CD8-positive, alpha-beta memory T cell (primary cell): ENCODE measurements around the gene CSNK1G2. TPM values are rescaled to one million over a fixed set of nuclear protein-coding genes. Genes with fewer than 3 reads are reported as not detected.

Source experiments
- CTCF ChIA-PET: fragments of 350-600 bp; sonication (Branson Sonifier 250); formaldehyde crosslinking; loops from one replicate; lab custom pipeline; 2021; ENCODE audit warnings: antibody characterized with exemption; lab: Charles Lee
- POLR2A ChIA-PET: fragments of 350-600 bp; sonication (Branson Sonifier 250); formaldehyde crosslinking; loops from one replicate; lab custom pipeline; 2021; ENCODE audit warnings: antibody characterized with exemption; lab: Charles Lee
- DNase-seq, 5 donors: peaks; one replicate each; pipeline versions ENCODE4 v3.0.0 to v3.0.0-alpha.2; 2020 to 2022; ENCODE audit warnings: mixed read lengths in 1 of 5
- H3K27ac ChIP-seq: one replicate; pipeline ENCODE4 v1.7.0; 2013; ENCODE audit warnings: low read depth, mild to moderate bottlenecking, low read length, moderate library complexity
- H3K27me3 ChIP-seq: 2 replicates; pipeline ENCODE4 v1.7.0; 2013; ENCODE audit warnings: low read length, mild to moderate bottlenecking; ENCODE audit not compliant: insufficient read depth, poor library complexity, severe bottlenecking
- H3K36me3 ChIP-seq: 2 replicates; pipeline ENCODE4 v1.7.0; 2013; ENCODE audit warnings: mild to moderate bottlenecking, low read length, moderate library complexity; ENCODE audit not compliant: insufficient read depth
- H3K4me1 ChIP-seq: 2 replicates; pipeline ENCODE4 v1.7.0; 2013; ENCODE audit warnings: mild to moderate bottlenecking, low read length, moderate library complexity; ENCODE audit not compliant: insufficient read depth
- H3K4me3 ChIP-seq: 2 replicates; pipeline ENCODE4 v1.7.0; 2013; ENCODE audit warnings: mild to moderate bottlenecking, low read length
- H3K9me3 ChIP-seq: 2 replicates; pipeline ENCODE4 v1.7.0; 2013; ENCODE audit warnings: mild to moderate bottlenecking, low read length
- H3K27ac Mint-ChIP-seq, 8 donors: one replicate each; pipeline ENCODE4 v1.8.0; 2020 to 2021; ENCODE audit warnings: mixed read lengths in 8 of 8, mild to moderate bottlenecking in 6 of 8, inconsistent platforms in 3 of 8, moderate library complexity in 3 of 8
- H3K27me3 Mint-ChIP-seq, 2 donors: one replicate each; pipeline ENCODE4 v1.8.0; 2020 to 2021; ENCODE audit warnings: mixed read lengths in 2 of 2, mild to moderate bottlenecking in 1 of 2, moderate library complexity in 1 of 2
- H3K36me3 Mint-ChIP-seq, 3 donors: one replicate each; pipeline ENCODE4 v1.8.0; 2020 to 2021; ENCODE audit warnings: mixed read lengths in 3 of 3, inconsistent platforms in 1 of 3, mild to moderate bottlenecking in 1 of 3
- H3K4me1 Mint-ChIP-seq, 3 donors: one replicate each; pipeline ENCODE4 v1.8.0; 2020 to 2021; ENCODE audit warnings: mixed read lengths in 3 of 3, inconsistent platforms in 1 of 3, mild to moderate bottlenecking in 1 of 3
- H3K4me3 Mint-ChIP-seq, 7 donors: one replicate each; pipeline ENCODE4 v1.8.0; 2020 to 2021; ENCODE audit warnings: mixed read lengths in 7 of 7, mild to moderate bottlenecking in 6 of 7, moderate library complexity in 4 of 7, inconsistent platforms in 2 of 7
- H3K9me3 Mint-ChIP-seq, 5 donors: one replicate each; pipeline ENCODE4 v1.8.0; 2020 to 2022; ENCODE audit warnings: mixed read lengths in 5 of 5, mild to moderate bottlenecking in 3 of 5, moderate library complexity in 2 of 5, inconsistent platforms in 1 of 5
- polyA plus RNA-seq: library from polyadenylated mRNA; unstranded; fragments of 300-500 nt; fragmentation: Illumina TruSeq; gene quantifications from one replicate; pipeline ENCODE4 v1.2.3, GENCODE V29; 2021
- total RNA-seq, 2 experiments: library from RNA; stranded (reverse); gene quantifications; one replicate each; pipeline ENCODE4 v1.2.3, GENCODE V29; 2021

The CSNK1G2 gene
- total and polyA plus RNA-seq, 3 experiments from 2014 or later, result 58.2 to 63.5 (median 62.1) TPM

DNA sequence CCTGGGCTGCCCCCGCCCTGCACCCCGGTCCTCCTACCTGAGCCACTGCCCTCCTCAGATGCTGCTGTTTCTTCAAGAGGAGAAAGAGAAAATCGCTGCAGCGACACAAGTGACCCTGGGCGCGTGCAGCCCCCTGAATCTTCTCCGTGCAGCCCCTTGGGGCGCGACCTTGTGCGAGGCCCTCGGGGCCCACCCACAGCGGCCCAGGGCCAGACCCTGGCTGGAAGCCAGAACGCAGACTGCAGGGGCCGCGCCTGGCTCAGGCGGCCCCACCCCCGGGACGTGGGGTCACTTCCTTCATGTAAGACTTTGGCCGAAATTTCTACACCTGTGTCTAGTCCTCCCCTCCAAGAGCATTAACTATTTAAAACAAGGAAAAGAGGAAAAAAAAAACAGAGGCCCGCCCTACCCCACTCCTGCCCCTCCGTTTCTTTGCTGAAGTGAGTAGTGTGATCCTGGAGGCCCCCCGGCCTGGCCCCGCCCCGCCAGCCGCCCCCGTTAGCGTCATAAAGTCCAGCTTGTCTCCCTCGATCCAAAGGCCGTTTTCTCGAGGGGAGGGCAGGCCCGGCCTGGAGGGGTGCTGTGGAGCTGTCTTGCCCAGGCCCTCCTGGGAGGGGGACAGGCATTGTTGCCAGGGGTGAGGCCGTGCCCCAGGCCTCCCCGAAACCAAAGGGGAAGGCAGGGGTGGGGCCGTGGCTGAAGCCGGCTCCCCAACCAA lies 39.3 kb downstream of the CSNK1G2 start:
- Histone ChIP-seq H3K27ac (no peak overlapping the region), H3K9me3 (no peaks in the 10 kb centered on the region), H3K4me1 (no peaks in the 10 kb centered on the region), H3K4me3 (no peak overlapping the region), H3K36me3 (peaks cover 6% of the 10 kb centered on the region), H3K27me3 (no peaks in the 10 kb centered on the region)
- H3K27ac Mint-ChIP-seq, result no peak overlapping the region
- peaks cover 0 to 2% (median under 1%) of the 10 kb centered on the region in 3 donors for H3K4me1 Mint-ChIP-seq
- H3K4me3 Mint-ChIP-seq, result no peak overlapping the region
- H3K9me3 Mint-ChIP-seq, result no peaks in the 10 kb centered on the region
- peaks cover 0 to 56% (median 3%) of the 10 kb centered on the region in 3 donors for H3K36me3 Mint-ChIP-seq
- POLR2A ChIA-PET, result no interaction called here
- DNase-seq, result no peak
- CTCF ChIA-PET, result no interaction called here
- H3K27me3 Mint-ChIP-seq, result no peaks in the 10 kb centered on the region

DNA sequence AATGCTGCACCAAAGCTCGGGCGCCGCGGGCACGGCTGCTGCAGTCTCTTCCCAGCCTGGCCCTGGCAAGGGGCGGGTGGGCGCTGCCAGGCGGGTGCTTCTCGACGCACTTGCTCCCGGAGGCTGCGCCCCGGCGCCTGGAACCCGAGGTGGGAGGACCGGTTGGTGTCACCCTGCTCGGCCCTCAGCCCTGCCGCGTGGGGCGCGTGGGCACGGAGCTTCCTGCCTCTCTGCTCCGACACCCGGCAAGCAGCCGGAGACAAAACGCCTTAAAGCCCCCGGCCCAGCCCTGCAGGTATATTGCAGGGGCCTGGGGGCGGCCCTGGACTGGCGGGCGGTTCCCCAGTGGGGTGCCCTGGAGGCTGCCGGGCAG lies 39.8 kb downstream of the CSNK1G2 start:
- H3K9me3 ChIP-seq, result no peaks in the 10 kb centered on the region
- H3K27me3 ChIP-seq, result no peaks in the 10 kb centered on the region
- peaks cover 0 to 56% (median 3%) of the 10 kb centered on the region in 3 donors for H3K36me3 Mint-ChIP-seq
- H3K4me1 Mint-ChIP-seq, result peaks cover 0 to 2% (median 0%) of the 10 kb centered on the region in 3 donors
- no peak for DNase-seq
- POLR2A ChIA-PET, result no interaction called here
- CTCF ChIA-PET, result no interaction called here
- no peak overlapping the region for H3K27ac ChIP-seq
- H3K4me1 ChIP-seq, result no peaks in the 10 kb centered on the region
- no peaks in the 10 kb centered on the region for H3K27me3 Mint-ChIP-seq
- H3K4me3 Mint-ChIP-seq, result no peak overlapping the region
- H3K4me3 ChIP-seq, result no peak overlapping the region
- peaks cover under 1% of the 10 kb centered on the region for H3K36me3 ChIP-seq
- no peak overlapping the region for H3K27ac Mint-ChIP-seq
- H3K9me3 Mint-ChIP-seq, result no peaks in the 10 kb centered on the region

DNA sequence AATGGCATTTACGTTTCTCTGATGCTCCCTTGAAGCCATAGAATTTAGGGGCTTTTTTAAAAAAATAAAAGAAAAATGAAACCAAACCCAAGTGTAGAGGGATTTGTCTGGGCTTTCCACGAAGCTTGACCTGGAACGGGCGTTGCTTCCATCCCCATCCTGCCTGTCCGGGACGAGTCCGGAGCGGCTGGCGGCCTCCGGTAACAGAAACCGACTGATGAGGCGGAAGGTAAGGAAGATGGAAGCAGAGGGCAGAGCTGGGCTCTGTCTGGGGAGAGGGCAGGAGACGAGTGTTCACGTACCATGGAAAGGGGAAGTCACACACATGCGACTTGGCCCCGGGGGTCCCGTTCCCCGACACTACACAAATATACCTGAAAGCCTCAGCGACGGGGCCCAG lies 40.3 kb downstream of the CSNK1G2 start:
- ChIA-PET CTCF (interaction anchor here (1.4 kb wide), 1 partner anchor 22 kb away, joined by 3 read pairs; no protein-coding TSS in a partner anchor), POLR2A (no interaction called here)
- Mint-ChIP-seq H3K4me1 (peaks cover 0 to 2% (median 0%) of the 10 kb centered on the region in 3 donors), H3K27ac (peak overlapping the region in 1 of 8 donors; percentile 23), H3K27me3 (no peaks in the 10 kb centered on the region), H3K4me3 (no peak overlapping the region), H3K36me3 (peaks cover 0 to 55% (median 3%) of the 10 kb centered on the region in 3 donors), H3K9me3 (no peaks in the 10 kb centered on the region)
- Histone ChIP-seq H3K36me3 (no peaks in the 10 kb centered on the region), H3K27me3 (no peaks in the 10 kb centered on the region), H3K9me3 (no peaks in the 10 kb centered on the region), H3K4me3 (no peak overlapping the region), H3K4me1 (no peaks in the 10 kb centered on the region), H3K27ac (no peak overlapping the region)
- DNase-seq, result no peak

DNA sequence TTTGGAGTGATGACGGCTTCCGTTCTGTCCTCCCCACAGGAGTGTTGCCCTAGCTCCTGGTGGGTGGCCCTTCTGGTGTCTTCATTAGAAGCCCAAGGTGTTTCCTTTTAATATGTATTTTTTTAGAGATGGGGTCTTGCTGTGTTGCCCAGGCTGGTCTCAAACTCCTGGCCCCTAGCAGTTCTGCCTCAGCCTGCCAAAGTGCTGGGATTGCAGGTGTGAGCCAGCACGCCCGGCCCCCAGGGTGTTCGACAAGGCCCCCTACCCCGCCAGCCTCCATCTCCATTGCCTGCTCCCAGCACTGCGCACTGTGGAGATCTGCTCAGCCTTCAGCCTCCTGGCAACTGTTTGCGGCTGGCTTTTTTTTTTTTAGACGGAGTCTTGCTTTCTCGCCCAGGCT lies 43.4 kb downstream of the CSNK1G2 start:
- Histone ChIP-seq H3K27me3 (no peaks in the 10 kb centered on the region), H3K27ac (no peak overlapping the region), H3K9me3 (no peaks in the 10 kb centered on the region), H3K4me3 (no peak overlapping the region), H3K4me1 (no peaks in the 10 kb centered on the region), H3K36me3 (peaks cover under 1% of the 10 kb centered on the region)
- Mint-ChIP-seq H3K4me3 (no peak overlapping the region), H3K36me3 (peaks cover 0 to 71% (median 3%) of the 10 kb centered on the region in 3 donors), H3K9me3 (no peaks in the 10 kb centered on the region), H3K4me1 (peaks cover 0 to 2% (median 0%) of the 10 kb centered on the region in 3 donors), H3K27ac (peak overlapping the region in 2 of 8 donors; percentile 32 to 84), H3K27me3 (no peaks in the 10 kb centered on the region)
- ChIA-PET CTCF (no interaction called here), POLR2A (no interaction called here)
- DNase-seq, result no peak

DNA sequence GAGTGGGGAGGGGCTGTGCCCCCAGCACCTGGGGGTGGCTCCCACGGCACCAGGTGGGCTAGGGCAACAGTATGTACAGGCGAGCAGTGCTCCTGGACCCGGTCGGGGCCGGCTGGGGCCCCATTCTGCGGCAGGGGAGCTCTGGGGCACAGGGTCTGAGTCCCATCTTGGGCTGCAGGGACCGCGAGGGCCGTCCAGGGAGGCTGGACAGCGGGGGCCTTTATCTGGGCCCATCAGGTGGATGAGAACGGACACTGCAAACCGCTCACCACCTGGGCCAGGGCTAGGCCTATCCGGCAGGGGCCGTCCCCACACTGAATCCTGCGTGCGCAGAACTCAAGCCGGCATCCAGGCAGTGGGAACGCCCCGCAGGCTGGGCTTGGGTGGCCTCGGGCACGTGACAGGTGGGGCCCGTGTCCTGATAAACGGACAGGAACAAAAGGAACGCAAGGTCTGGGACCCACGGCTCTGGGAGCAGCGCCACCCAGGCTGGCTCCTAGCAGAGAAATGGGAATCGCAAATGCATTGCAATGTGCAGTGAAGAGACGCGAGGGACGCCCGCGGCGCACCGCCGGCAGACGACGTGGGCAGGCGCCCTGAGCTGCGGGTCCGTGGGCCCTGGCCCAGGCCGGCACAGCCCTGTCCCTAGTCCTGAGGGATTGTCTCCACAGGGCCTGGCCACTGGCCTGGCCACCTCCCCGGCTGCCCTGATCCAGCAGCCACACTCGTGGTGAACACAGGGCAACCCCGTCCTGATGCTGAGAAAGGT lies 44.8 kb downstream of the CSNK1G2 start:
- Mint-ChIP-seq H3K27me3 (no peaks in the 10 kb centered on the region), H3K9me3 (no peaks in the 10 kb centered on the region), H3K4me1 (peaks cover 0 to 2% (median 0%) of the 10 kb centered on the region in 3 donors), H3K27ac (no peak overlapping the region), H3K4me3 (no peak overlapping the region), H3K36me3 (peaks cover 0 to 77% (median 3%) of the 10 kb centered on the region in 3 donors)
- H3K4me1 ChIP-seq, result no peaks in the 10 kb centered on the region
- H3K36me3 ChIP-seq, result peaks cover 13% of the 10 kb centered on the region
- ChIA-PET CTCF (no interaction called here), POLR2A (no interaction called here)
- H3K27me3 ChIP-seq, result no peaks in the 10 kb centered on the region
- no peak overlapping the region for H3K4me3 ChIP-seq
- H3K9me3 ChIP-seq, result no peaks in the 10 kb centered on the region
- H3K27ac ChIP-seq, result no peak overlapping the region
- no peak for DNase-seq

DNA sequence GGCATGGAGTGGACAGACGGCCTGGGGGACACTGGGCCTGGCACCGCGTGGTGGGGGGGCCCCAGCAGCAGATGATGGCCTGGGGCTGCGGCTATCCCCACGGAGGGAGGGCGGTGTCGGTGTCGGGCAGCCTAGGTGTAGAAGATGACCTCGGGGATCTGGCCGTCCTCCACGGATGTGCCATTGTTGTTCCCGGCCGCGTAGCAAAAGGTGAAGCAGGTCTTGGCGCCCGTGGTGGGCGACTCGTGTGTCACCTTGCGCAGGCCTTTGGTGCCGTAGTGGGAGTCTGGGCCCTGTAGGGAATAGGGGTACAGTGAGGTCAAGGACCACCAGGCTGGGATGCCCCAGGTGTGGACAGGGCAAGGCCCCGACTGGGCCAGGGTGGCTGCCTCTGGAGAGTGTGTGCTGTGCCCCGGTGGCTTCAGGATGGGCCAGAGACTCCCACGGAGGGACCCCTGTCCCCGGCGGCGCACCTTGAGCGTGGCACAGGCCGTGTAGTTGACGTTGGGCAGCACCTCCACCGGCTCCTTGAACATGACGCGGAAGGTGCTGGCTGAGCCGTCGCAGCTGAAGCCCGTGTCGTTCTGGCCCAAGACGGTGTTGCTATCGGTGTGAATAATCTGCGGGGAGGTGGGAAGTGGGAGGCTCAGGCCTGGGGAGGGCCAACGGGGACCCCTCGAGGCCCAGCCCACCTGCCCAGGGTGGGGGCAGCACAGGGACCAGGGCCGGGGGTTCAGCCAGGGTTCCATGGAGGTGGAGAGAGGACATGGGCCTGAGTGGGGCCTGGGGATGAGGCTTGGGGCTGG lies 45.6 kb downstream of the CSNK1G2 start:
- Histone ChIP-seq H3K36me3 (peaks cover 13% of the 10 kb centered on the region), H3K9me3 (no peaks in the 10 kb centered on the region), H3K4me1 (no peaks in the 10 kb centered on the region), H3K27me3 (no peaks in the 10 kb centered on the region), H3K4me3 (no peak overlapping the region), H3K27ac (no peak overlapping the region)
- H3K4me1 Mint-ChIP-seq, result peaks cover 0 to 2% (median 0%) of the 10 kb centered on the region in 3 donors
- no peaks in the 10 kb centered on the region for H3K9me3 Mint-ChIP-seq
- no peak overlapping the region for H3K4me3 Mint-ChIP-seq
- peaks cover 0 to 78% (median 3%) of the 10 kb centered on the region in 3 donors for H3K36me3 Mint-ChIP-seq
- CTCF ChIA-PET, result no interaction called here
- H3K27ac Mint-ChIP-seq, result no peak overlapping the region
- POLR2A ChIA-PET, result no interaction called here
- no peak for DNase-seq
- no peaks in the 10 kb centered on the region for H3K27me3 Mint-ChIP-seq

DNA sequence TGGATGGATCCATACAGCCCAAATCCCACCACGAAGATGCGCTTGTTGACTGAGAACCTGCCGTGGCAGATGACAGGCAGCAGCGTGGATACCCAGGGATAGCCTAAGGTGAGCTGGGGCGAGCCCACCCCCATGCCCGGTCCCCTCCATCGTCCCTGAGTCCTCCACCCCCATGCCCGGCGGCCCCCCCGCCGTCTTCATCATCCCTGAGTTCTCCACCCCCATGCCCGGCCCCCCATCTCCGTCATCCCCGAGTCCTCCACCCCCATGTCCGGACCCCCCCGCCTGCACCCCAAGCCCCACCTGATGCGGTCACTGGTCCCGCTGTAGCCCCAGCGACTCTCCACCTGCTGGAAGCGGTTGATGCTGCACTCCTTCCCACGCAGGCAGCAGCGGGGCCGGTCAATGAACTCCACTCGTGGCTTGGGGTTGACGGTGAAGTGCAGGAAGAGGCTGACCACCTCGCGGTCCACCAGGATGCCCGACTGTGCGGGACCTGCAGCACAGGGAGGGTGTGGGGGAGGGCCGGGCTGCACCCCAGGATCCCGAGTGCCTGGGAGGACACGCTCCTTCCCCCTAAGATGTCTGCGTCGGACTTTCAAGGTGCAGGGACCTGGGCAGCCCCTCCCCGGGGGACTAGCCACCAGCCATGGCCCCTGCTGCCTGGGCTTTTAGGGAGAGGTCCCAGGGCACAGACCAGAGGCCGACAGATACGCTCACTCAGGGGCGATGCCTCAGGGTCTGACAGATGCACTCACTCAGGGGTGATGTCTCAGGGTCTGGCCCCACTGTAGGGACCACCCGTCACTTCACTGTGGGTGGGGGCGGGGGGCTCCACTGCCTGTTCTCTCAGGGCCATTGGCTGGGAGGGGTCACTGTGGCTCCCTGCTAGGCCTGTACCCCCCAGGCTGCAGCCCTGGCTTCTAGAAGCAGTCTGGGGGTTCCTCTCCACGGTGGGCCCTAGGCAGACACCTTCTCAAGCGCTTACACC lies 46.5 kb downstream of the CSNK1G2 start:
- H3K27me3 Mint-ChIP-seq, result no peaks in the 10 kb centered on the region
- peak overlapping the region in 1 of 8 donors; percentile 77 for H3K27ac Mint-ChIP-seq
- no peaks in the 10 kb centered on the region for H3K9me3 Mint-ChIP-seq
- DNase-seq, result no peak
- no peak overlapping the region for H3K4me3 Mint-ChIP-seq
- no peaks in the 10 kb centered on the region for H3K27me3 ChIP-seq
- POLR2A ChIA-PET, result no interaction called here
- H3K9me3 ChIP-seq, result no peaks in the 10 kb centered on the region
- H3K4me1 Mint-ChIP-seq, result peaks cover 0 to 2% (median 0%) of the 10 kb centered on the region in 3 donors
- no peak overlapping the region for H3K27ac ChIP-seq
- CTCF ChIA-PET, result no interaction called here
- H3K4me1 ChIP-seq, result no peaks in the 10 kb centered on the region
- no peak overlapping the region for H3K4me3 ChIP-seq
- peaks cover 0 to 73% (median 3%) of the 10 kb centered on the region in 3 donors for H3K36me3 Mint-ChIP-seq
- H3K36me3 ChIP-seq, result peaks cover 13% of the 10 kb centered on the region
